Fibroblast of mammary gland (primary cell): Measurements from ENCODE around the gene PERM1.
A peak's percentile ranks its signal among the peaks of the same experiment; 100 is the strongest.
"Not testable (repeated sequence)": the region's sequence is repeated elsewhere in the genome, so short reads cannot be mapped to it uniquely, and the experiment has no call there.

Experiments
- DNase-seq: peaks from one replicate; pipeline ENCODE4 v3.0.0-alpha.2; 2010; ENCODE audit warnings: low read depth
- H3K4me3 ChIP-seq: 2 replicates; pipeline ENCODE4 v1.5.1; 2011; ENCODE audit warnings: low read depth, mild to moderate bottlenecking, low read length, moderate library complexity; ENCODE audit not compliant: control insufficient read depth
- TF ChIP-seq, protein P1 (sequence below): conservative IDR thresholded peaks from 2 replicates; pipeline ENCODE4 v1.5.1; 2011; ENCODE audit warnings: low read depth, low read length, inconsistent platforms; ENCODE audit not compliant: control insufficient read depth, insufficient read depth

Gene PERM1

DNA sequence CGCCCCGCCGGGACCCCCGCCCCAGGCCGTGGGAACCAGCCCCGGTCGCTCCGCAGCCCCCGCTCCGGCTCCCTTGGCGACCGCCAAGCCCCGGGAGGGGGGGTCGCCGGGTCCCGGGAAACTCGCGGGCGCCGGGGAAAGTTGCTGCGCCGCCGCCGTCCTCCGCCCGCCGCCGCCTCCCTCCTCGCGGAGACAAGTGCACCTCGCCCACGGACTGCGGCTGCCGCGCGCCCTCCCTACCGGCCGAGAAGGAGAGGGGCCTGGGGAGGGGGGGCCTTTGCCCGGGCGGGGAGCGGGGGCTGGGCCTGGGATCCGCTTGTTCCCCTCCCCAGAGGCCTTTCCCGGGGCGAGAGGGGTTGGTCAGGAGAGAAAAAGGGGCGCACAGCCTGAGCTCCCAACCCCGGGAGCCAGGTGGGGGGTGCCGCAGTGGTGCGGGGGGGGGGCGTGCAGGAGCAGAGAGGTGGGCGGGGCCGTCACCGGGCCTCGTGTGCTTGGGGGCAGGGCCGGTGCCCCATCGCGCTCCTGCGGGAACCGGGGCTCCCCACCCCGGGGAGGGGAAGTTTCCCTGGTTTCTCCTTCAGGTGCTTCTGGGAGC is 38.6 kb upstream of the PERM1 start:
- H3K4me3 ChIP-seq: peak overlapping the region; percentile 19
- TF ChIP-seq, protein P1, sequence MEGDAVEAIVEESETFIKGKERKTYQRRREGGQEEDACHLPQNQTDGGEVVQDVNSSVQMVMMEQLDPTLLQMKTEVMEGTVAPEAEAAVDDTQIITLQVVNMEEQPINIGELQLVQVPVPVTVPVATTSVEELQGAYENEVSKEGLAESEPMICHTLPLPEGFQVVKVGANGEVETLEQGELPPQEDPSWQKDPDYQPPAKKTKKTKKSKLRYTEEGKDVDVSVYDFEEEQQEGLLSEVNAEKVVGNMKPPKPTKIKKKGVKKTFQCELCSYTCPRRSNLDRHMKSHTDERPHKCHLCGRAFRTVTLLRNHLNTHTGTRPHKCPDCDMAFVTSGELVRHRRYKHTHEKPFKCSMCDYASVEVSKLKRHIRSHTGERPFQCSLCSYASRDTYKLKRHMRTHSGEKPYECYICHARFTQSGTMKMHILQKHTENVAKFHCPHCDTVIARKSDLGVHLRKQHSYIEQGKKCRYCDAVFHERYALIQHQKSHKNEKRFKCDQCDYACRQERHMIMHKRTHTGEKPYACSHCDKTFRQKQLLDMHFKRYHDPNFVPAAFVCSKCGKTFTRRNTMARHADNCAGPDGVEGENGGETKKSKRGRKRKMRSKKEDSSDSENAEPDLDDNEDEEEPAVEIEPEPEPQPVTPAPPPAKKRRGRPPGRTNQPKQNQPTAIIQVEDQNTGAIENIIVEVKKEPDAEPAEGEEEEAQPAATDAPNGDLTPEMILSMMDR: no peak
- no peak for DNase-seq

DNA sequence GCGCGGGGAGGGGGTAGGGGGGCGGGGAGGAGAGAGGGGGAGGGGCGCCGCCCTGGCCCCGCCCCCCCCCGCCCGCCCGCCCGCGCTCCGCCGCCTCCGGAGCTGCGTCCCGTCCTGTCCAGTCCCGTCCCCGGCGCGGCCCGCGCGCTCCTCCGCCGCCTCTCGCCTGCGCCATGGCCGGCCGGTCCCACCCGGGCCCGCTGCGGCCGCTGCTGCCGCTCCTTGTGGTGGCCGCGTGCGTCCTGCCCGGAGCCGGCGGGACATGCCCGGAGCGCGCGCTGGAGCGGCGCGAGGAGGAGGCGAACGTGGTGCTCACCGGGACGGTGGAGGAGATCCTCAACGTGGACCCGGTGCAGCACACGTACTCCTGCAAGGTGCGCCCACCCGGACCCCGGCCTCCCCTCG is 38.1 kb upstream of the PERM1 start, which contains the start of gene AGRN:
TSS of gene AGRN (plus strand) at position 121 of the 405 bp plus-strand sequence. CDS start at position 174, 53 bp downstream.
- DNase-seq: no peak
- peak within 1 kb of the TSS; percentile 29 for H3K4me3 ChIP-seq
- TF ChIP-seq, protein P1: no peak

DNA sequence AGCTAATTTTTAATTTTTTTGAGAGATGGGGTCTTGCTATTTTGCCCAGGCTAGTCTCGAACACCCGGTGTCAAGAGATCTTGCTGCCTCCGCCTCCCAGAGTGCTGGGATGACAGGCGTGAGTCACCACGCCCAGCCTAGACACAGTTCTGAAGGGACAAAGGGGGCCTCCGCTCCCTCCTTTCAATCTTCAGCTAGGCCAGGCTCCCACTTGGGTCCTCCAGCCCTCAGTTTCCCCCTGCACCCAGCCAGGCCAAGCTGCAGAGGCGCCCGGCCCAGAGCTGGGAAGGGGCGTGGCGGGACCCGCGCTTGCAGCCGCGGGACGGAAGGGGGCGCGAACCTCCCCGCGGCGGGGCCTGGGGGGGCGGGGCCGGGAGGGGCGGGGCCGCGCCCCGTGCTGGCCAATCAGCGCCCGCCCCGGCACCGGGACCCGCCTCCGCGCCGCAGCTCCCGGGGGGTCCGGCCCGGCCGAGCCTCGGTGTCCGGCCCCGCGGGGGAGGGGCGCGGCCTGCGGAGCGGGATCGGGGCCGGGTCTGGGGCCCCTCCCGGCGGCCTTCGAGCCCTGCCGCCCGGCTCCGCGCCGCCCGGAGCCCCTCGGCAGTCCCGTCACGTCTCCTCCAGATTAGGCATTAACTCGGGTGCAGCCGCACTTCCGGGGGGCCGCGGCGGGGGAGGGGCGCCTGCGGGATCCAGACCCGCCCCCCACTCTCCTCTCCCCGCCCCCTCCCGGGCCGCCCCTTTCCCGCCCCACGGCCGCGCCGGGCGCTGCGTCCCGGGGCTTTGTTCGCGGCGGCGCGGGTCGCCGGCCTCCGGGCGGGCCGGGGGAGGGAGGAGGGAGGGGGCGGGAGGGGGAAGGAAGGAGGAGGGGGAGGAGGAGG is 37.5 kb upstream of the PERM1 start:
- DNase-seq: peak; percentile 67
- TF ChIP-seq, protein P1: no peak
- H3K4me3 ChIP-seq: peak overlapping the region; percentile 29

DNA sequence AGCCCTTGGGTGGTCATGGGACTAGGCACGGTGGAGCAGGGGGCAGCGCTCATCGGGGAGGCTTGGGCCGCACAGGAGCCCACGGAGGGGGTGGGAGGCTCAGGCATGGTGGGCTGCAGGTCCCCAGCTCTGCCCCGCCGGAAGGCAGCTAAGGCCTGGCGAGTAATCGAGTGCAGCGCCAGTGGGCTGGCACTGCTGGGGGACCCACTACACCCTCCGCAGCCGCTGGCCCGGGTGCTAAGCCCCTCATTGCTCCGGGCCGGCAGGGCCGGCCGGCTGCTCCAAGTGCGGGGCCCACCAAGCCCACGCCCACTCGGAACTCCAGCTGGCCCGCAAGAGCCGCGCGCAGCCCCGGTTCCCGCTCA is 36.4 kb upstream of the PERM1 start:
- not testable (repeated sequence) for H3K4me3 ChIP-seq, DNase-seq

DNA sequence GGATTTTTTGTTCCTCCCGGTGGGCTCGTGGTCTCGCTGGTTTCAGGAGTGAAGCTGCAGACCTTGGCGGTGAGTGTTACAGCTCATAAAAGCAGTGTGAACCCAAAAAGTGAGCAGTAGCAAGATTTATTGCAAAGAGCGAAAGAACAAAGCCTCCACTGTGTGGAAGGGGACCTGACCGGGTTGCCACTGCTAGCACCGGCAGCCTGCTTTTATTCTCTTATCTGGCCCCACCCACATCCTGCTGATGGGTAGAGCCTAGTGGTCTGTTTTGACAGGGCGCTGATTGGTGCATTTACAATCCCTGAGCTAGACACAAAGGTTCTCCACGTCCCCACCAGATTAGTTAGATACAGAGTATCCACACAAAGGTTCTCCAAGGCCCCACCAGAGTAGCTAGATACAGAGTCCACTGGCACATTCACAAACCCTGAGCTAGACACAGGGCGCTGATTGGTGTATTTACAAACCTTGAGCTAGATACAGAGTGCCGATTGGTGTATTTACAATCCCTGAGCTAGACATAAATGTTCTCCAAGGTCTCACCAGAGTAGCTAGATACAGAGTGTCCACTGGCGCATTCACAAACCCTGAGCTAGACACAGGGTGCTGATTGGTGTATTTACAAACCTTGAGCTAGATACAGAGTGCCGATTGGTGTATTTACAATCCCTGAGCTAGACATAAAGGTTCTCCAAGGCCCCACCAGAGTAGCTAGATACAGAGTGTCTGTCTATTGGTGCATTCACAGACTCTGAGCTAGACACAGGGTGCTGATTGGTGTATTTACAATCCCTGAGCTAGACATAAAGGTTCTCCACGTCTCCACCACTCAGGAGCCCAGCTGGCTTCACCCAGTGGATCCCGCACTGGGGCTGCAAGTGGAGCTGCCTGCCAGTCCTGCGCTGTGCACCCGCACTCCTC is 35.8 kb upstream of the PERM1 start:
- DNase-seq, H3K4me3 ChIP-seq: not testable (repeated sequence)

DNA sequence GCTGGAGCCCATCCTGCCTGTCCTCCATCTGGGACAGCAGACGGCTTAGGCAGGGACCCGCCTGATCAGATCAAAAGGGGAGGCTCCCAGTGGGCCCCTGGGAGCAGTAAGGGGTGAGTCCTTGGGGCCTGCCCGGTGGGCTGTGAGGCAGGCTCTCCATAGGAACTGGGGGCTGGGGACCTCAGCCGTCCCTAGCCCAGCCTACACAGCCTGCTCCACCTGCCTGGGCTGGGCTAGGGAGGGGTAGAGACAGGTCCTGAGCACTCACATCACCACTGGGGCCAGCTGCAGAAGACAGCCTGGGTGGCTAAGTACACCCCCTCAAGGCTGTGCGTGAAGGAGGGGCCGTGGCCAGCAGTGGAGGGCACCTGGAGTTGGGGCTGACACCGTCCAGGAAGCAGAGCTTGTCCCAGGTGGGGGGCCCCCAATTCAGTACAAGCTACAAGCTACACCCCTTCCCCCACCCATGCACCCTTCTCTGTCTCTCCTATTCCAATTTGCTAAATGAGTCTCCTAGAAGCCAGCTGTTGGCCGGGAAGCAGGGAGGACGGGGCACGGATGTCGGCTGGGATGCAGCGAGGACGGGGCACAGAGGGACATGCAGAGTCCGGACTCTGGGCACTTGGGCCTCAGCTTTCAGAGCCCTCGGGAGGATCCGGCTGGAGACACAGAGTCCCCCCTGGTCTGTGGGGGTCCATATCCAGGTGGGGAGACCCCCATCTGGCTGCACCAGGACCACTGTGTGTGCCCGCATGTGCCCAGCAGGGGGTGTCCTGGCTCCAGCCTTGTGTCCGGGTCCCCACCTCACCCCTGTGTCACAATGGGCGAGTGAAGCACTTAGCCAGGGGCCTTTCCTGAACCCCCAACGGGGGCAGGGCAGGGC is 33.1 kb upstream of the PERM1 start:
- TF ChIP-seq, protein P1: peak; percentile 29
- no peak overlapping the region for H3K4me3 ChIP-seq
- no peak for DNase-seq
